Measurements from ENCODE around the gene PRR7.

Gene PRR7

GRCh38 chr5:177453852-177454396, 7.3 kb downstream of the PRR7 start:
- no peak for DNase-seq

DNA sequence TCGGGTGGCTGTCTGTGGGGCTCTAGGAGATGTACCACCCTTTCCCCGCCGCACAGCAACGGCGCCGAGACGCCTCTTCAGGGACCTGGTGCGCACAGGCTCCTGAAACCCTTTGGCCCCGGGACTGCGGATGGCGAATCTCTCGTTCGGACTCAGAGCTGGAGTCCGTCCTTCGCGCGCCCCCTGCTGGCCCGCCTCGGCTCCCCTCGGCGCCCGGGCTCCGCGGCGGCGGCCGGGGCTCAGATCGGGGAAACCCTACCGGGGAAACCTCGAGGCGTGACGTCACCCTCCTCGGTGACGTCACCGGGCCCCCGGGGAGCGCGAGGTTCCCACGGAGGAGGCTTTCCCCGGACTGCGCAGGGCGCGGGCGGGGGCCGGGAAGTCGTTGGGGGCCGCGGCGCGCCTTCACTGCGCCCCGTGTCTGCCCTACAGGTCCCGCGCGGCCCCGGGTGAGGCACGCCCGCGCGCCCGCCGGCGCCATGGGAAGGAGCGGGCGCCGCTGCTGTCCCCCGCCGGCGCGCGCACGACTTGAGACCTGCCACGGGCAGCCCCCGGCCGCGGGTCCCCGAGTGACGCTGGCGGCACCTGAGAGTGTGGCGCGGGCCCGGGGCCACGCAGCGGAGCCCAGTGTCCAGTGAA, 7.9 kb downstream of the PRR7 start:
- peak; percentile 56 for DNase-seq

DNA sequence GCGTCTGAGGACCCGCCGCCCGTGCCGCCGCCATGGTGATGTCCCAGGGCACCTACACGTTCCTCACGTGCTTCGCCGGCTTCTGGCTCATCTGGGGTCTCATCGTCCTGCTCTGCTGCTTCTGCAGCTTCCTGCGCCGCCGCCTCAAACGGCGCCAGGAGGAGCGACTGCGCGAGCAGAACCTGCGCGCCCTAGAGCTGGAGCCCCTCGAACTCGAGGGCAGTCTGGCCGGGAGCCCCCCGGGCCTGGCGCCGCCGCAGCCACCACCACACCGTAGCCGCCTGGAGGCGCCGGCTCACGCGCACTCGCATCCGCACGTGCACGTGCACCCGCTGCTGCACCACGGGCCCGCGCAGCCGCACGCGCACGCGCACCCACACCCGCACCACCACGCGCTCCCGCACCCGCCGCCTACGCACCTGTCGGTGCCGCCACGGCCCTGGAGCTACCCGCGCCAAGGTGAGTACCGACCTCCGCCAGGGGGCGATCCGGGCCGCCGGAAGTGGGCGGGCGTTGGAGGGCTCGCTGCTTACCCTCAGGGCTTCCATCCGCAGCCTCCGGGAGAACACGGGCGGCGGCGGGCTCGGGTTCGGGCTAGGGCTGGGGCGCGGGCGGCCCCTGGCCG, 8.5 kb downstream of the PRR7 start:
- DNase-seq = peak; percentile 44

GRCh38 chr5:177455661-177456590, 9.3 kb downstream of the PRR7 start:
- peak; percentile 70 for DNase-seq

DNA sequence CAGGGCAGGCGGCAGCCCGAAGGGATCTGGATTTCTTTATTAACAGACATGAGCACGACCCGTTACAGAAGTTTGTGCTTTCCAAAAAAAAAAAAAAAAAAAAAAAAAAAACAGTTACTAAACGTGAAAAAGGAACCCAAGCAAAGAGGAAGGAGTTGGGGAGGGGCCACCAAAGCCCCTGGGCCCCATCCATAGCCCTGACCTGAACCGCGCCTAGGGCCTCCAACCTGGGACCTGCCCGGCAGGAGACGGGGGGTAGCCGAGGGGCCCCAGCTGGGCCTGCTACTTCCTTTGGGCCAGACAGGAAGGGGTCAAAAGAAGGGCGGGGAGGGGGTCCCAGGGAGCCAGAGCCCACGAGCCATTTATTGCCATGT, 10.0 kb downstream of the PRR7 start:
- DNase-seq = no peak

- peak; percentile 86 for DNase-seq
Observed at GRCh38 chr5:177456976-177457851, 10.6 kb downstream of the PRR7 start.

- DNase-seq = no peak
Observed at GRCh38 chr5:177457852-177458681, 11.5 kb downstream of the PRR7 start.

DNA sequence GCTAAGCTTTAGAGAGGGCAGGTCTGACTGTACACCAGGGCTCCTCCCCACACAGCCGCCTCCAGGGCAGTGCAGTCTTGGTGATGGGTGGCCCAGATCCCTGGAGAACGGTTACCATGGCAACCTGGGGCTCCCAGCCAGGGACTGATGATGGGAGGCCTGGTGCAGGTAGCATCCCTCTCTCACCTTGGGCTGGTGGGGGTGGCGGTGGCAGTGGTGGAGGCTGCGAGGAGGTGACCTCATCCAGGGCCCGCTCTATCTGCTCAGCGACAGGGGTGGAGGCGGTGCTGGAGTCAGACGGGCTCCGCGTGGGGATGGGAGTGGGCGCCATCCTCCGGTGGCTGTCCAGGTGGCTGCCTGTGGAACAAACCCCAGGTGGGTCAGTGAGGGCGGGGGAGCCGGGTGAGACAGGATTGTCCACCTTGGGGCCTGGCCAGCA, 12.3 kb downstream of the PRR7 start:
- no peak for DNase-seq

DNA sequence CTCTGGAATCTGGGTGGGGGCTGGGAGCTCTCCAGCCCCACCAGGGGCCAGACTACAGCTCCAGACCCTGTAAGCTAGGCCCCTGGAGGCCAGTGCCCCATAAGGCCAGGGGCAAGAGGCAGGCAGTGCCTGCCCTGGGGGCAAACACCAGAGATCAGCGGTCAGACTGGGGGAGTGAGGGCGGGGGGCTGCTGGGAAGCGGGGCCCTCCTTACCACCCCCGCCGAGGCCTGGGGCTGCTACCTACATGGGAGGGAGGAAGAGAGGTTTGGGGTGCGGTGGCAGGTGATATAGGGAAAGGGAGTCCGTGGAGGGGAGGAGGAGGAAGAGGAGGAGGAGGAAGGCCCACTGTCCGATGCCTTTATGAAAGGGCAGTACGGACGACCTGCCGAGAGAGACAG, 12.7 kb downstream of the PRR7 start:
- DNase-seq = no peak

DNA sequence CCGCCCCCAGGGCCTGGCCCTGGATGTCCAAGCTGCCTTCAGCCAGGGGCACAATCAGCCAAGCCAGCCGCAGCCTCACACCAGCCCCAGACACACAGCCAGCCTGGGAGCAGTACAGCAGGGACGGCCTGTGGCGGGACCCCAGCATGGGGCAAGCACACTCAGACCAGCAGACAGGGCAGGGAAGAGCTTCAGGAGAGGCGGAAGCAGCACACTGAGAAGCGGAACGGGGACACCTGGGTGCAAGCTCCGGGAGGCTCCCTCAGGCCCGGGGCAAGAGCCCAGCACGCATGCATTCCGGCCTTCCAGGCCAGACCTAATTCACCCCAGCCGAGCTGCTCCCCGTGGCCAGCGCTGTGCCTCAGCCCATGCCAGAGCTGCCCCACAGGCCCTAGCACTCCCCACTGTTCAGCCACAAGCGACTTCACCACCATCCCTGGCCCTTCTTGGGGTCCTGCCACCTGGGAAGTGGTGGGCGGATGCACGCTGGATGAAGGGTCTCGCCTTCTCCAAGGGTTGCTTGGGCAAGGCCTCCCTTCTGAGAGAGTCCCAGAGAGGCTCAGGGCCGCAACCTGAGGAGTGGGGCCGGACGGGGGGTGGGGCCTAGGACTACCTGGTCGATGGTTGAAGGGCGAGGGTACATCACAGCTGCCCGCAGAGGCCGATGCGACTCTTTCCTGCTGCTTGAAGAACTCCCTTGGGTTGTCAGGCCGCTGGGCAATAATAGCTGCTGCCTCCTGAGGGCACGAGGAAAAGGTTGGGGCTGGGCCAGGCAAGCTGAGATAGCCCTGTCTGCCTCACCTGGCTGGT, 13.4 kb downstream of the PRR7 start:
- no peak for DNase-seq

DNA sequence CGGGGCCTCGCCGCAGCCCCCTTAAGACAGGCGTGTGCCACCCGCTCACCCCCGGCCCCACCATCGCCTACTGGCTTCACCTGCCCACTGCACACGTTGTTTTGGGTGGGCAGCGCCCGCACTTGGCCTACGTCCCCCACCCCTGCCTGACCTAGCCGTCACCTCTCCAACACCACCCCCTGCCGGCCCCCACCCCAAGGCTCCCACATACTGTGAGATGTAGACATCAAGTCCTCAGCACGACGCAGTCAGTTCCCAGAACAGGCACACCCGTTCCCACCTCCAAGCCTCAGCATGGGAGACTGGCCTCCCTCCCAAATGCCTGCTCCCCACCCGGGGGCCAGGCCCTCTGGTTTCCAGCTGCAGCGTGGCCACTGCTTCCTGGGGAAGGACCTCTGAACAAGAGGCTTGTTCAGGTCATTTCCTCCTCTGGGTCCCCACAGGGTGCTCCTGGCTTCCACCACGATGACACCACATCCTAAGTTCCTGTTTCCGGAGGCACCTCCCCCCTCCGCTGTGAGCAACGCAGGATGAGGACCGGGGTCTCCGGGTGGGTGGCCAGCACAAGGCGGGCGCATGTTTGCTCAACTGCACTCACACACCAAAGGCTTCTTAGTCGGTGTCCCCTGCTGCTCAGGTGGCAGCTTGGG, 15.5 kb downstream of the PRR7 start:
- DNase-seq = no peak

- DNase-seq = no peak
Observed at GRCh38 chr5:177465044-177465443, 18.4 kb downstream of the PRR7 start.

- no peak for DNase-seq
Observed at GRCh38 chr5:177466861-177467260, 20.2 kb downstream of the PRR7 start.

DNA sequence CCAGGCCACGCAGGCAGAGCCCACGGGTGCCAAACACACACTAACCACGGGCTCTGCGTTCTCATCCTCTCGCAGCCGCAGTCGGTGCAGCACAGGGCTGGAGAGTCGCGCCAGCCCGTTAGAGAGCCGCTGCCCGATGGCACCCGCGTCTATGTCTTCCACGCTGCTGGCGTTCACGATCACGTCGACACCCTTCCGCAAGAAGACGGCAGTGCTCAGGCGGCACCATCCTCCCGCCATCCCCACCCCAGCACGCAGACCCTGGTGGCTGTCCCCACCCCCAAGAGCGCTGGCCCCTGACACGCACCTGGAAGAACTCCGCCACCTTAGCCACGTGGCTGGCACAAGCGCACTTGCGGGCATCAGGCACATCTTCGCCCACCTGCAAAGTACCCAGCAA, 20.8 kb downstream of the PRR7 start:
- no peak for DNase-seq

GRCh38 chr5:177468329-177468684, 21.7 kb downstream of the PRR7 start:
- no peak for DNase-seq

DNA sequence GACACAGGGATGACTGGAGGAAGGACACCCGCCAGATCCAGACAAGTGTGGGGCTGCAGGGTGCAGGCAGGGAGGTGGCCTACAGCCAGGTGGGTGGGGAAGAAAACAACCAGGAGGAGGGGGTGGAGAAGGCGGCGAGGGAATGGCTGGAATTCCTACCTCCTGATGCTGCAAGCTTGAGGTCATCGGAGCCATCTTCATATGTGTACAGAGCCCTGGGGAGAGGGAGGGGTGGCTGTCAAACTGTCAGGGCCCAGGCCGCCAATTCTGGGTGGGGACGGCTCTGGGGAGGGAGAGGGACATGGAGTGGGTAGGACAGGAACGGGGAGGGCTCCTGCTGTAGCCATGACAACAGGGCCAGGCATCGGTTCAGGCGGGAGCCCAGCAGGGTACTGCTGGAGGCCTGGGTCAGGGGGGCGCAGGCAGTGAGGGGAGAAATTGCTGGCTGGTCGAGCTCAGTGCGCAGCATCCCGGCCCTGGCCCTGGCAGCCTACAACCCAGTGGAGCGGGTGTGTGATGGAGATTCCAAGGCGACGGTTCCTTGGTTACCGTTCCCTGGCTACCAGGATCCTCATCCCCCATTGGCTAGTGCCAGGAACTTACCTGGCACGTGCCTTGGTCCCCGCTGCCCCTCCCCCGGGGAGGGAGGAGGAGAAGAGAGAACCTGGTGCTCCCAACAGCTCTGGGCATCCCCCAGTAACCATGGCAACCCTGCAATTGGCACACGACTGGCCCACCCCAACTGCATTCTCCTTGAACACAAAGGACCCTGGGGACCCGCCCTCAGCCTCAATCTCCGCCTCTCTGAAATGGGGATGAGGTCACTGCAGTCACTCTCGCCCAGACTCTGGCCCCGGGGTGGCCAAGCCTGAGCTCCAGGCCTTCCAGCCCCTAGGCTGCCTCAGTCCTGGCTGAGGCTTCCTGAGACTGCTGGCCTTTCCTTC, 22.3 kb downstream of the PRR7 start:
- DNase-seq = no peak

GRCh38 chr5:177469750-177470525, 23.3 kb downstream of the PRR7 start:
- DNase-seq = no peak

All from NCI-H446 treated with DMSO at 0.1 percent for 48 hours (cell line).